ENCODE measurements around the gene DENND2A.
A peak's percentile ranks its signal among the peaks of the same experiment; 100 is the strongest.

Gene DENND2A

DNA sequence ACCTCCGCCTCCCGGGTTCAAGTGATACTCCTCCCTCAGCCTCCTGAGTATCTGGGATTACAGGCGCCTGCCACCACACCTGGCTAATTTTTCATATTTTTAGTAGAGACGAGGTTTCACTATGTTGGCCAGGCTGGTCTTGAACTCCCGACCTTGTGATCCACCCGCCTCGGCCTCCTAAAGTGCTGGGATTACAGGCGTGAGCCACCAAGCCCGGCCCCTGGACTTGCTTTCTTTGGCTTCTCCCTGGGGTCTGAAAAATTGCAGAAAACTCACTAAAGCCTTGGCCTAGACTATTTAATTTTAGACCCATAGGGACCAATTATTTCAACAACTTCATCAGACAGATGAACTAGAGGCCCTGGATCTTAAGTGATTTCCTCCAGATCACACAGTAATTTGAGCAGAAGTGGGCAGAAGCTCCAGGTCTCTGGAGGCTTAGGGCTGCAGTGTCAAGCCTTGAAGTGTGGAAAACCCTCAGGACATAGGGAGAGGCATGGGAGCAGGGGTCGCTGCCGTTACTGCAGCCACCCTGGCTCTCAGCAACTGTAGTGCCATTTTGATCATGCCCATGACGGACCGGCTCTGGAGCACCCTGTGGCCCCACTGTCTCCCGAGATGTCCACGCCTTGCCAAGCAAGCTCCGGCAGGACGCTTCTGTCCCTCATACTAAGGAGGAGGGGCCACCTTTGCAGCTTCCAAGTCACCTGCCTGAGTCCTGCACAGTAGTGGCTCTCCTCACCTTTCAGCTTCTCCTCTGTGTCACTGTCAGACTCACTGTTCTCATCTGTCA lies 72.4 kb downstream of the DENND2A start:
- no peak for TF ChIP-seq RAD21 (IDR thresholded peaks at IDR 0.05; ENCODE audit: low read depth)
- no peak for TF ChIP-seq TCF12 (IDR thresholded peaks at IDR 0.05; ENCODE audit: low read depth)
- no peak for TF ChIP-seq FOXM1 (IDR thresholded peaks at IDR 0.05; ENCODE audit: borderline replicate concordance, low read depth)
- no peak for TF ChIP-seq TAF1 (IDR thresholded peaks at IDR 0.05; ENCODE audit: low read depth)
- TF ChIP-seq EP300 (IDR thresholded peaks at IDR 0.05; ENCODE audit: borderline replicate concordance), result no peak
- no peak for TF ChIP-seq CREB1 (IDR thresholded peaks at IDR 0.05; ENCODE audit: low read depth)
- no peak for TF ChIP-seq REST (IDR thresholded peaks at IDR 0.05; ENCODE audit: low read depth)
- TF ChIP-seq EGR1 (IDR thresholded peaks at IDR 0.05), result no peak
- no peak for TF ChIP-seq NFIC (IDR thresholded peaks at IDR 0.05)
- TF ChIP-seq CEBPB (IDR thresholded peaks at IDR 0.05), result no peak
- no peak for TF ChIP-seq ZBTB7A (IDR thresholded peaks at IDR 0.05; ENCODE audit: low read depth)
- TF ChIP-seq YY1 (IDR thresholded peaks at IDR 0.05; ENCODE audit: low read depth), result no peak

- TF ChIP-seq TAF1 (IDR thresholded peaks at IDR 0.05; ENCODE audit: low read depth) (no peak), REST (IDR thresholded peaks at IDR 0.05; ENCODE audit: low read depth) (no peak), TEAD4 (IDR thresholded peaks at IDR 0.05) (peak; percentile 61), EP300 (IDR thresholded peaks at IDR 0.05; ENCODE audit: borderline replicate concordance) (peak; percentile 71; the same call in 1 of the 2 replicates), CREB1 (IDR thresholded peaks at IDR 0.05; ENCODE audit: low read depth) (no peak), NFIC (IDR thresholded peaks at IDR 0.05) (peak; percentile 44; the same call in 1 of the 2 replicates), ZBTB7A (IDR thresholded peaks at IDR 0.05; ENCODE audit: low read depth) (peak; percentile 64; the same call in 1 of the 2 replicates), CEBPB (IDR thresholded peaks at IDR 0.05) (no peak), FOXM1 (IDR thresholded peaks at IDR 0.05; ENCODE audit: borderline replicate concordance, low read depth) (no peak), TCF12 (IDR thresholded peaks at IDR 0.05; ENCODE audit: low read depth) (peak; percentile 78), YY1 (IDR thresholded peaks at IDR 0.05; ENCODE audit: low read depth) (no peak), RAD21 (IDR thresholded peaks at IDR 0.05; ENCODE audit: low read depth) (0 out of 2 replicates have a peak, but pooled peaks have one; percentile 16), MAX (IDR thresholded peaks at IDR 0.05) (peak; percentile 70), EGR1 (IDR thresholded peaks at IDR 0.05) (no peak), USF1 (IDR thresholded peaks at IDR 0.05) (peak; percentile 78)
These were observed 76.0 kb downstream of the DENND2A start for GRCh38 chr7:140564643-140565042.

DNA sequence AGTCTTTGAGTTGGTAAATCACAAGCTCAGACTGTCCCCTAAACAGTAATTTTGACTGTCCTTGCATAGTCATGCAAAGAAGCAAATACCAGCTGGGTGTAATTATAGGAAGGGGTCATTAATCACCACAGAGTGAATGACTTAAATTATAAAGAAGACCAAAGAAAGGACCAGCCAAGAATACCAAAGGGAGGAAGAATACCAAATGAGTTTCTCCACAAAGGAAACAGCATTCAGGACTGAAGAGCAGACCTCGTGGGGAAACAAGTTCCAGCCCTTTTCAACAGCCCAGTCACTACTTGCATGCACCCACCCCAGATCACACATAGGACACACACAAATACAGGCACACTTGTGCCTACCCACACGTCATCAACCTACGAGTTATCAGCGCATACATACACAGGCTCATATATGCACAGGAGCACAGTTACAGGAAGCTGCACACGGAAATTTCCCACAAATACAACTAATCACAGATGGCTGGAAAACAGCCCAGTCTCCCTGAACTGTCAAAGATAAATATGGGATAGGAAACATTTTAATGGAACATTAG lies 77.6 kb downstream of the DENND2A start:
- no peak for TF ChIP-seq TCF12 (IDR thresholded peaks at IDR 0.05; ENCODE audit: low read depth)

DNA sequence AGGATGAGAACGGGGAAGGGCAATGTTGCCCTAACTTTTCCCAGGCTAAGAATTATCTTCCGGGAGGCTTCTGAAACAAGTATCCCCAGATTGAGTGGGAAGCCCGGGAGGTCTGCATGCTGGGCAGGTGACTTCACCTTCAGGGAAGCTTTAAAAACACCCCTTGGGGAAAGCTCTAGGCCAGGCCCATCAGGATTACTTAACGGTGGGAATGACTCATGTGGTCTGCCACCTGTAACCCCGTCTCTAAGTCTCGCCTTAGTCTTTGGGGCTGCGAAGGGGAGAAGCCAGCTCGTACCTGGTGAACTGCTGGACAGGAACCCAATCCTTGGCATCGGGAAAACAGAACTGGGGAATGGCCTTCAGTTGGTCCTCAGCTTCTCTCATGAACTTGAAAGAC lies 81.2 kb downstream of the DENND2A start:
- TF ChIP-seq CEBPB (IDR thresholded peaks at IDR 0.05) (no peak), YY1 (IDR thresholded peaks at IDR 0.05; ENCODE audit: low read depth) (no peak), FOXM1 (IDR thresholded peaks at IDR 0.05; ENCODE audit: borderline replicate concordance, low read depth) (no peak), MAX (IDR thresholded peaks at IDR 0.05) (no peak), USF1 (IDR thresholded peaks at IDR 0.05) (no peak)

GRCh38 chr7:140557809-140558518 lies 82.6 kb downstream of the DENND2A start:
- TF ChIP-seq CREB1 (IDR thresholded peaks at IDR 0.05; ENCODE audit: low read depth), result no peak
- TF ChIP-seq FOXM1 (IDR thresholded peaks at IDR 0.05; ENCODE audit: borderline replicate concordance, low read depth), result no peak

GRCh38 chr7:140557069-140557468 lies 83.5 kb downstream of the DENND2A start:
- no peak for TF ChIP-seq ZBTB7A (IDR thresholded peaks at IDR 0.05; ENCODE audit: low read depth)
- TF ChIP-seq MAX (IDR thresholded peaks at IDR 0.05), result no peak
- TF ChIP-seq NFIC (IDR thresholded peaks at IDR 0.05), result no peak
- no peak for TF ChIP-seq TEAD4 (IDR thresholded peaks at IDR 0.05)
- no peak for TF ChIP-seq CEBPB (IDR thresholded peaks at IDR 0.05)
